Endothelial cell of umbilical vein (primary cell): ENCODE data around the gene TNFSF18.

Source experiments
- EZH2 ChIP-seq: IDR thresholded peaks from 2 replicates; pipeline ENCODE4 v1.6.1; 2012; ENCODE audit warnings: borderline replicate concordance, low read depth, mild to moderate bottlenecking, moderate library complexity, low read length, inconsistent platforms; ENCODE audit not compliant: severe bottlenecking
- JUN ChIP-seq: IDR thresholded peaks from 2 replicates; pipeline ENCODE4 v1.6.1; 2011; ENCODE audit warnings: borderline replicate concordance, low read depth; ENCODE audit not compliant: insufficient read length, insufficient read depth
- POLR2A ChIP-seq: IDR thresholded peaks from 2 replicates; pipeline ENCODE4 v1.6.1; 2012; ENCODE audit warnings: low read depth, mild to moderate bottlenecking, control low read depth, low read length
- POLR2AphosphoS5 ChIP-seq: IDR thresholded peaks from 2 replicates; pipeline ENCODE4 v1.6.1; 2012; ENCODE audit warnings: low read depth, mild to moderate bottlenecking, control low read depth, low read length, moderate library complexity; ENCODE audit not compliant: insufficient read depth
- TF ChIP-seq, protein P1 (sequence below), 2 donors: IDR thresholded peaks; 1 replicate in 1 of 2; 2 replicates in 1 of 2; pipeline ENCODE4 v1.5.1; 2011; ENCODE audit warnings: low read length in 2 of 2, mild to moderate bottlenecking in 2 of 2, moderate library complexity in 2 of 2, control low read depth in 1 of 2, inconsistent platforms in 1 of 2, low read depth in 1 of 2; ENCODE audit not compliant: insufficient read depth in 1 of 2; ENCODE audit errors: extremely low read depth in 1 of 2

DNA sequence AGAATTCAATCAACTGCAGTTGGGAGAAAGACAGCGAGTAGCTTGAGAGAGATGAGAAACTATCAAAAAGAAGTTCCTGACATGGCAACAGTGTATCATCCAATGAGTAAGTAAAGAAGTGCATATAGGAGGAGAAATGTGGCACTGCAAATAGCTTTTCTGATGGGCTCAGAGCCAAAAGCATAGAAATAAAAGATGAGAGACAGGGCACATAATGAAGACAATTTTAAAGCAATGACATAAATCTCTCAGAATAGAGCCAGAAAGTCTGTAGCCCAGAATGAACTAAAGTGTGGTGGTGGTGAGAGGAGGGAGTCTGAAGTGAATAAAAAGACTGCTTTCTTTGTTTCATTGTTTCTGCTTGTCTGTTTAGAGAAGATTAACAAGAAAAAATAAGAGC lies 34.3 kb downstream of the TNFSF18 start:
- TF ChIP-seq, protein P1, sequence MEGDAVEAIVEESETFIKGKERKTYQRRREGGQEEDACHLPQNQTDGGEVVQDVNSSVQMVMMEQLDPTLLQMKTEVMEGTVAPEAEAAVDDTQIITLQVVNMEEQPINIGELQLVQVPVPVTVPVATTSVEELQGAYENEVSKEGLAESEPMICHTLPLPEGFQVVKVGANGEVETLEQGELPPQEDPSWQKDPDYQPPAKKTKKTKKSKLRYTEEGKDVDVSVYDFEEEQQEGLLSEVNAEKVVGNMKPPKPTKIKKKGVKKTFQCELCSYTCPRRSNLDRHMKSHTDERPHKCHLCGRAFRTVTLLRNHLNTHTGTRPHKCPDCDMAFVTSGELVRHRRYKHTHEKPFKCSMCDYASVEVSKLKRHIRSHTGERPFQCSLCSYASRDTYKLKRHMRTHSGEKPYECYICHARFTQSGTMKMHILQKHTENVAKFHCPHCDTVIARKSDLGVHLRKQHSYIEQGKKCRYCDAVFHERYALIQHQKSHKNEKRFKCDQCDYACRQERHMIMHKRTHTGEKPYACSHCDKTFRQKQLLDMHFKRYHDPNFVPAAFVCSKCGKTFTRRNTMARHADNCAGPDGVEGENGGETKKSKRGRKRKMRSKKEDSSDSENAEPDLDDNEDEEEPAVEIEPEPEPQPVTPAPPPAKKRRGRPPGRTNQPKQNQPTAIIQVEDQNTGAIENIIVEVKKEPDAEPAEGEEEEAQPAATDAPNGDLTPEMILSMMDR (IDR thresholded peaks at IDR 0.05; ENCODE audit: extremely low read depth in 1 of 2, insufficient read depth in 1 of 2, low read depth in 1 of 2, low read length in 2 of 2), result no peak
- TF ChIP-seq POLR2A (no peak), EZH2 (no peak), POLR2AphosphoS5 (no peak), JUN (no peak)
